Testis (tissue), 2 donors: Measurements from ENCODE around the gene SPDEF.

Source experiments
- POLR2A ChIP-seq: fragments of 450-650 bp; IDR thresholded peaks from one replicate; pipeline ENCODE4 v1.6.1; 2017; ENCODE audit warnings: antibody characterized with exemption, mild to moderate bottlenecking, moderate library complexity
- TF ChIP-seq, protein P1 (sequence below), 3 experiments: fragments of 450-650 bp in 2 of 3; fragments of 200-600 bp in 1 of 3; sonication (generic) in 1 of 3; IDR thresholded peaks; one replicate each; pipeline ENCODE4 v1.5.1; 2016 to 2019; ENCODE audit warnings: antibody characterized with exemption in 3 of 3, mild to moderate bottlenecking in 2 of 3, moderate library complexity in 1 of 3

DNA sequence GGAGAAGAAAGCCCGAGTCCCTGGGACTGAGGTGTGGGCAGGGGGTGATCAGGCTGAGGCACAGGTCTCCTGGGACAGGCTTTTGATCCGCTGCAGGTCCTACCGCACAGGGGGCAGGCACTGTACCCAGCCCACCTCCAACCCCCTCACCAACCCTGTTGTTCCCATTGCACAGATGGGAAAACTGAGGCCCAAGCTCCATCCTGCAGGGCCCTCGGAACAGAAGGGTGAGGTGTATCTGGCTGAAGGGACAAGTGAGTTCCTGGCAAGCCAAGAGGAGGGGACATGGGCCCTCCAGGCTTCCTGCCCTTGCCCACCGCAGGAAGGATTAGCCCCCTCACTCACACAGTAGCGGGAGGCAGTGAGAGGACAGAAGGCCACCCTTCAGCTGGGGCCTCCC lies 16.5 kb upstream of the SPDEF start:
- TF ChIP-seq, protein P1, sequence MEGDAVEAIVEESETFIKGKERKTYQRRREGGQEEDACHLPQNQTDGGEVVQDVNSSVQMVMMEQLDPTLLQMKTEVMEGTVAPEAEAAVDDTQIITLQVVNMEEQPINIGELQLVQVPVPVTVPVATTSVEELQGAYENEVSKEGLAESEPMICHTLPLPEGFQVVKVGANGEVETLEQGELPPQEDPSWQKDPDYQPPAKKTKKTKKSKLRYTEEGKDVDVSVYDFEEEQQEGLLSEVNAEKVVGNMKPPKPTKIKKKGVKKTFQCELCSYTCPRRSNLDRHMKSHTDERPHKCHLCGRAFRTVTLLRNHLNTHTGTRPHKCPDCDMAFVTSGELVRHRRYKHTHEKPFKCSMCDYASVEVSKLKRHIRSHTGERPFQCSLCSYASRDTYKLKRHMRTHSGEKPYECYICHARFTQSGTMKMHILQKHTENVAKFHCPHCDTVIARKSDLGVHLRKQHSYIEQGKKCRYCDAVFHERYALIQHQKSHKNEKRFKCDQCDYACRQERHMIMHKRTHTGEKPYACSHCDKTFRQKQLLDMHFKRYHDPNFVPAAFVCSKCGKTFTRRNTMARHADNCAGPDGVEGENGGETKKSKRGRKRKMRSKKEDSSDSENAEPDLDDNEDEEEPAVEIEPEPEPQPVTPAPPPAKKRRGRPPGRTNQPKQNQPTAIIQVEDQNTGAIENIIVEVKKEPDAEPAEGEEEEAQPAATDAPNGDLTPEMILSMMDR (IDR thresholded peaks at IDR 0.05): no peak
- TF ChIP-seq POLR2A: no peak
